ENCODE data around the gene DGKD. TPM values are rescaled to one million over a fixed set of nuclear protein-coding genes. Genes with fewer than 3 reads are reported as not detected.

Gene DGKD
- total RNA-seq, 1 experiment from 2014 or later = 52.0 TPM

DNA sequence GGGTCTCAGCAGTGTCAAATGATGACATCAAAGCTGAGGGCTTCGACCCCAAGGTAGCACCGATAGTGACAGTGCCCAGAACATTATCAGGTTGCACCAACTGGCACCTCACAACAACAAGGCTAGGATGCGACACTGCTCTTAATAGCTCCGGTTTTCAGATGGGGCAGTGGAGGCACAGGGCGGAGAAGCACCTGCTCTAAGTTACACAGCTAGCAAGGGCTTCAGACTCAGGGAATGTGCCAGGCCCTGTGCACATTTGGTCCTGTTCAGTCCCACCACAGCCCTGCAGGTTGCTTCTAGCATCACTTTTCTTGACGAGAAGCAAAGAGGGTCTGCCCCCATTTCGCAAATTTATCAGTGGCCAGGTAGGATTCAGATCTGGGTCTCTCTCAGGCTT lies 74.1 kb downstream of the DGKD start:
- POLR2A ChIA-PET = no interaction called here

DNA sequence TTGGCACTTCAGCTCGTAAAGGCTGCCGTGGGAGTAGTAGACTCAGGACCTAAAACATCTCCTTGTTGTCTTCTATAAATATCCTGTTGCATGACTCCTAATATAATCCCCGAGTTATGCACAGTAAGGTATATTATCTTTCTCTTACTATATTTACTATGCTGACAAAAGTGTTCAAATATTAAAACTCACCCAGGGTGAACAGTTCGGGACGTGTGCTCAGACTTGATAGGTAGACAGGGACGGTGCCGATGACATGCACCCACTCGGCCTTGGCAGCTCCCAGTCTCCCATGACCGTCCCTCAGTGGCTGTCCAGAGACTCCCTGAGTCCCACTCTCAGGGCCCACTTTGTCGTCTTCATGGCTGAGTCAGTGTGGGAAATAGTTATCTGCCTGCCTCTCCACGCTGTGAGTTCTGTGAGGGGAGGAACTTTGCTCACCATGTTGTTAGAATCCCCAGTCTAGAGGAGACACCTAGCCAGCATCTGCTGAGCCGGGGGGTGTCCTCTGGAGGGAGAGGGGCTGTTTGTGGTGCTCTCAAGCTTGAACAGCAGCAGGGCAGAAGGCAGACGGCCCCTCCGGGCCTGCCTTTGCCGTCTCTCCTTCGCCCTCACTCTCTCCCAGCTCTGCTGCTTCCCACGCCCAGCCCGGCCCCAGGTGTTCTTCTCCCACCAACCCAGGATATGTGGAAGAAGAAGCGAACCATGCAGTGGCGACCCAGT lies 75.0 kb downstream of the DGKD start:
- Histone ChIP-seq H3K79me2 (ENCODE audit: insufficient read depth, low read length) (peaks cover 85% of the 10 kb centered on the region), H3K27ac (ENCODE audit: low read depth, low read length) (no peak overlapping the region), H3K9ac (ENCODE audit: low read length) (no peak overlapping the region), H4K20me1 (ENCODE audit: insufficient read depth) (peaks cover 7% of the 10 kb centered on the region; the same call in 1 of the 2 replicates), H3K27me3 (ENCODE audit: insufficient read depth, low read length) (no peaks in the 10 kb centered on the region), H3K9me3 (ENCODE audit: control insufficient read depth in 1 of 2, insufficient read depth in 1 of 2, low read depth in 1 of 2, low read length in 2 of 2) (no peaks in the 10 kb centered on the region), H2AFZ (ENCODE audit: low read depth, low read length, poor library complexity, severe bottlenecking) (no peak overlapping the region), H3K4me1 (ENCODE audit: control insufficient read depth in 1 of 2, insufficient read depth in 2 of 2, low read length in 2 of 2) (peaks cover 12 to 37% of the 10 kb centered on the region in 2 experiments), H3K9me2 (ENCODE audit: insufficient read depth) (no peaks in the 10 kb centered on the region), H3K4me3 (replicated peaks in 1 of 2; ENCODE audit: low read depth in 1 of 2, low read length in 2 of 2) (no peak overlapping the region), H3K36me3 (ENCODE audit: control insufficient read depth in 1 of 2, insufficient read depth in 2 of 2, low read length in 2 of 2) (peaks cover 0 to under 1% of the 10 kb centered on the region in 2 experiments; a peak in 1 of 4 replicates), H3K4me2 (ENCODE audit: low read length) (no peak overlapping the region)
- ChIA-PET POLR2A (no interaction called here), CTCF (no interaction called here), RAD21 (ENCODE audit: low non-redundant PET in 1 of 2, low total read pairs in 2 of 2, uncharacterized antibody in 2 of 2, unreplicated experiment in 2 of 2) (no interaction called here)
- DNase-seq (ENCODE audit: low read depth, low spot score) (no peak), ATAC-seq (no peak)
- intact Hi-C loops (cut with micrococcal nuclease) = no loop called here
- no TSS peak for BruUV-seq (replicated peaks)
- TF ChIP-seq, protein P1, sequence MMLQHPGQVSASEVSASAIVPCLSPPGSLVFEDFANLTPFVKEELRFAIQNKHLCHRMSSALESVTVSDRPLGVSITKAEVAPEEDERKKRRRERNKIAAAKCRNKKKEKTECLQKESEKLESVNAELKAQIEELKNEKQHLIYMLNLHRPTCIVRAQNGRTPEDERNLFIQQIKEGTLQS (IDR thresholded peaks at IDR 0.05) = no peak
- TF ChIP-seq, protein P2, sequence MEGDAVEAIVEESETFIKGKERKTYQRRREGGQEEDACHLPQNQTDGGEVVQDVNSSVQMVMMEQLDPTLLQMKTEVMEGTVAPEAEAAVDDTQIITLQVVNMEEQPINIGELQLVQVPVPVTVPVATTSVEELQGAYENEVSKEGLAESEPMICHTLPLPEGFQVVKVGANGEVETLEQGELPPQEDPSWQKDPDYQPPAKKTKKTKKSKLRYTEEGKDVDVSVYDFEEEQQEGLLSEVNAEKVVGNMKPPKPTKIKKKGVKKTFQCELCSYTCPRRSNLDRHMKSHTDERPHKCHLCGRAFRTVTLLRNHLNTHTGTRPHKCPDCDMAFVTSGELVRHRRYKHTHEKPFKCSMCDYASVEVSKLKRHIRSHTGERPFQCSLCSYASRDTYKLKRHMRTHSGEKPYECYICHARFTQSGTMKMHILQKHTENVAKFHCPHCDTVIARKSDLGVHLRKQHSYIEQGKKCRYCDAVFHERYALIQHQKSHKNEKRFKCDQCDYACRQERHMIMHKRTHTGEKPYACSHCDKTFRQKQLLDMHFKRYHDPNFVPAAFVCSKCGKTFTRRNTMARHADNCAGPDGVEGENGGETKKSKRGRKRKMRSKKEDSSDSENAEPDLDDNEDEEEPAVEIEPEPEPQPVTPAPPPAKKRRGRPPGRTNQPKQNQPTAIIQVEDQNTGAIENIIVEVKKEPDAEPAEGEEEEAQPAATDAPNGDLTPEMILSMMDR (IDR thresholded peaks at IDR 0.05 in 2 of 3, conservative IDR thresholded peaks at IDR 0.05 in 1 of 3; ENCODE audit: borderline replicate concordance in 1 of 3, insufficient read depth in 1 of 3, low read depth in 2 of 3, low read length in 2 of 3) = no peak
- TF ChIP-seq CBX3 (IDR thresholded peaks at IDR 0.05; ENCODE audit: low read depth) (no peak), EGR1 (IDR thresholded peaks at IDR 0.05; ENCODE audit: low read depth) (no peak), RAD21 (IDR thresholded peaks at IDR 0.05; ENCODE audit: low read depth) (no peak), SIN3A (IDR thresholded peaks at IDR 0.05; ENCODE audit: low read depth) (no peak), ZFX (IDR thresholded peaks at IDR 0.05) (no peak), EZH2 (IDR thresholded peaks at IDR 0.05) (no peak), TCF7L2 (IDR thresholded peaks at IDR 0.05; ENCODE audit: borderline replicate concordance, extremely low read depth, insufficient read depth, insufficient read length) (no peak), SRF (IDR thresholded peaks at IDR 0.05; ENCODE audit: low read depth) (no peak), FOSL1 (IDR thresholded peaks at IDR 0.05; ENCODE audit: low read depth) (no peak), POLR2AphosphoS5 (IDR thresholded peaks at IDR 0.05; ENCODE audit: low read depth, low read length) (no peak)
- TF ChIP-seq, protein P3, sequence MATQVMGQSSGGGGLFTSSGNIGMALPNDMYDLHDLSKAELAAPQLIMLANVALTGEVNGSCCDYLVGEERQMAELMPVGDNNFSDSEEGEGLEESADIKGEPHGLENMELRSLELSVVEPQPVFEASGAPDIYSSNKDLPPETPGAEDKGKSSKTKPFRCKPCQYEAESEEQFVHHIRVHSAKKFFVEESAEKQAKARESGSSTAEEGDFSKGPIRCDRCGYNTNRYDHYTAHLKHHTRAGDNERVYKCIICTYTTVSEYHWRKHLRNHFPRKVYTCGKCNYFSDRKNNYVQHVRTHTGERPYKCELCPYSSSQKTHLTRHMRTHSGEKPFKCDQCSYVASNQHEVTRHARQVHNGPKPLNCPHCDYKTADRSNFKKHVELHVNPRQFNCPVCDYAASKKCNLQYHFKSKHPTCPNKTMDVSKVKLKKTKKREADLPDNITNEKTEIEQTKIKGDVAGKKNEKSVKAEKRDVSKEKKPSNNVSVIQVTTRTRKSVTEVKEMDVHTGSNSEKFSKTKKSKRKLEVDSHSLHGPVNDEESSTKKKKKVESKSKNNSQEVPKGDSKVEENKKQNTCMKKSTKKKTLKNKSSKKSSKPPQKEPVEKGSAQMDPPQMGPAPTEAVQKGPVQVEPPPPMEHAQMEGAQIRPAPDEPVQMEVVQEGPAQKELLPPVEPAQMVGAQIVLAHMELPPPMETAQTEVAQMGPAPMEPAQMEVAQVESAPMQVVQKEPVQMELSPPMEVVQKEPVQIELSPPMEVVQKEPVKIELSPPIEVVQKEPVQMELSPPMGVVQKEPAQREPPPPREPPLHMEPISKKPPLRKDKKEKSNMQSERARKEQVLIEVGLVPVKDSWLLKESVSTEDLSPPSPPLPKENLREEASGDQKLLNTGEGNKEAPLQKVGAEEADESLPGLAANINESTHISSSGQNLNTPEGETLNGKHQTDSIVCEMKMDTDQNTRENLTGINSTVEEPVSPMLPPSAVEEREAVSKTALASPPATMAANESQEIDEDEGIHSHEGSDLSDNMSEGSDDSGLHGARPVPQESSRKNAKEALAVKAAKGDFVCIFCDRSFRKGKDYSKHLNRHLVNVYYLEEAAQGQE (IDR thresholded peaks at IDR 0.05; ENCODE audit: low read depth) = no peak
- TF ChIP-seq, protein P4, sequence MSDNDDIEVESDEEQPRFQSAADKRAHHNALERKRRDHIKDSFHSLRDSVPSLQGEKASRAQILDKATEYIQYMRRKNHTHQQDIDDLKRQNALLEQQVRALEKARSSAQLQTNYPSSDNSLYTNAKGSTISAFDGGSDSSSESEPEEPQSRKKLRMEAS (IDR thresholded peaks at IDR 0.05) = no peak

More for the DNA sequence above, 74.1 kb downstream of the DGKD start:
- TF ChIP-seq EZH2 (IDR thresholded peaks at IDR 0.05) (no peak), ZFX (IDR thresholded peaks at IDR 0.05) (no peak)
- intact Hi-C loops (cut with micrococcal nuclease) = no loop called here
- DNase-seq (ENCODE audit: low read depth, low spot score) (no peak), ATAC-seq (no peak)
- H3K27me3 ChIP-seq (ENCODE audit: insufficient read depth, low read length) = no peaks in the 10 kb centered on the region
- H3K4me2 ChIP-seq (ENCODE audit: low read length) = no peak overlapping the region
- no peaks in the 10 kb centered on the region; a peak in 1 of 4 replicates for H3K36me3 ChIP-seq (ENCODE audit: control insufficient read depth in 1 of 2, insufficient read depth in 2 of 2, low read length in 2 of 2)
- RAD21 ChIA-PET (ENCODE audit: low non-redundant PET in 1 of 2, low total read pairs in 2 of 2, uncharacterized antibody in 2 of 2, unreplicated experiment in 2 of 2) = no interaction called here
- H4K20me1 ChIP-seq (ENCODE audit: insufficient read depth) = peaks cover 7% of the 10 kb centered on the region; the same call in 1 of the 2 replicates
- BruUV-seq (replicated peaks) = no TSS peak
- CTCF ChIA-PET = no interaction called here
- H3K4me1 ChIP-seq (ENCODE audit: control insufficient read depth in 1 of 2, insufficient read depth in 2 of 2, low read length in 2 of 2) = peaks cover 12 to 46% of the 10 kb centered on the region in 2 experiments
- H3K27ac ChIP-seq (ENCODE audit: low read depth, low read length) = no peak overlapping the region
- H2AFZ ChIP-seq (ENCODE audit: low read depth, low read length, poor library complexity, severe bottlenecking) = no peak overlapping the region
- H3K9me2 ChIP-seq (ENCODE audit: insufficient read depth) = no peaks in the 10 kb centered on the region
- no peaks in the 10 kb centered on the region for H3K9me3 ChIP-seq (ENCODE audit: control insufficient read depth in 1 of 2, insufficient read depth in 1 of 2, low read depth in 1 of 2, low read length in 2 of 2)
- H3K79me2 ChIP-seq (ENCODE audit: insufficient read depth, low read length) = peaks cover 91% of the 10 kb centered on the region
- H3K9ac ChIP-seq (ENCODE audit: low read length) = no peak overlapping the region
- no peak overlapping the region for H3K4me3 ChIP-seq (replicated peaks in 1 of 2; ENCODE audit: low read depth in 1 of 2, low read length in 2 of 2)
